C1 segment of cervical spinal cord (tissue), 14 donors: ENCODE measurements around the gene CIP2A.

Source experiments
- DNase-seq, 14 donors: peaks; one replicate each; lab custom pipeline; 2025; lab: John Stamatoyannopoulos, UW

CIP2A gene

GRCh38 chr3:108564564-108564963 is 24.7 kb downstream of the CIP2A start:
- no peak for DNase-seq

- DNase-seq: no peak
These were observed 26.7 kb downstream of the CIP2A start for GRCh38 chr3:108562565-108562964.

- no peak for DNase-seq
These were observed 33.2 kb downstream of the CIP2A start for GRCh38 chr3:108555966-108556581.

GRCh38 chr3:108554913-108555571 is 34.2 kb downstream of the CIP2A start:
- no peak for DNase-seq

- DNase-seq: no peak
These were observed 35.0 kb downstream of the CIP2A start for GRCh38 chr3:108554229-108554628.

- DNase-seq: peak in 1 of 14 donors; percentile 1
These were observed 36.7 kb downstream of the CIP2A start for GRCh38 chr3:108552267-108553159.

DNA sequence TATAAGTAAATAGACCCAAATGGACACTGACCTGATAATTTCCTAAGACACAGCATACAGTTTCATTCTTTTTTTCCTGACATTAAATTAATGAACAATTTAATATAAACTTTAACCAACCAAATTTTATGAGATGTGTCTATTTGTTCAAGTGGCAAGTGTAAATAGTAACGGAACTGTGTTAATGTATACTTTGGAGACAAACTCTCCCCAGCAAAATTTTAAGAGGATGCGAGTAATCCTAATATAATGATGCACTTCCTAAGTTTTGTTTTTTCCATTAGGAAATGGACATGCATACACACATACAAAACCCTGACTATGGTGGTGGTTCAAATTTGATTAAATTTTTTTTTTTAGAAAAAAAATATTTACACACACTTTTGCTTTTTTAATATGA is 40.4 kb downstream of the CIP2A start:
- no peak for DNase-seq

GRCh38 chr3:108548304-108548703 is 40.9 kb downstream of the CIP2A start:
- no peak for DNase-seq

GRCh38 chr3:108546692-108547091 is 42.5 kb downstream of the CIP2A start:
- DNase-seq: no peak

GRCh38 chr3:108546247-108546646 is 43.0 kb downstream of the CIP2A start:
- no peak for DNase-seq

DNA sequence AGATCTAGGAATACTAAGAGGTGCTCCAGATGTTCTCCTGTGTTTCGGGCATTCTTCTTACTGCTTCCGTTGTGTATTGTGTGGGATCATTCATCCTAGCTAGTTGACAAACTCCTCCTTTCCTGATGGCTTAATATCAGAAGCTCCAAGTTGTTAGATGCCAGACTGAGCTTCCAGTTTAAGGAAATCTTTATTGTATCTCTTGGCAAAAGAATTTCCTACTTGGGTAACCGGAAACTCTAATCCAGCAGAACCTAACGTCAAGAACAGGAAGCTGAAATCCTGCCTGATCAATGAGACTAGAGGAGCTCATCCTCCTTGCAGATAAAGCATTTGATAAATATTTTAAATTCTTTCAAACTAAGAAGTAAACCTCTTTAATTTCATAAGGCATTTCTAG is 51.2 kb downstream of the CIP2A start:
- DNase-seq: no peak

- no peak for DNase-seq
These were observed 60.6 kb downstream of the CIP2A start for GRCh38 chr3:108528459-108529252.

GRCh38 chr3:108527817-108528216 is 61.4 kb downstream of the CIP2A start:
- DNase-seq: no peak

- DNase-seq: no peak
These were observed 62.1 kb downstream of the CIP2A start for GRCh38 chr3:108527109-108527508.

GRCh38 chr3:108525971-108526370 is 63.3 kb downstream of the CIP2A start:
- DNase-seq: no peak

DNA sequence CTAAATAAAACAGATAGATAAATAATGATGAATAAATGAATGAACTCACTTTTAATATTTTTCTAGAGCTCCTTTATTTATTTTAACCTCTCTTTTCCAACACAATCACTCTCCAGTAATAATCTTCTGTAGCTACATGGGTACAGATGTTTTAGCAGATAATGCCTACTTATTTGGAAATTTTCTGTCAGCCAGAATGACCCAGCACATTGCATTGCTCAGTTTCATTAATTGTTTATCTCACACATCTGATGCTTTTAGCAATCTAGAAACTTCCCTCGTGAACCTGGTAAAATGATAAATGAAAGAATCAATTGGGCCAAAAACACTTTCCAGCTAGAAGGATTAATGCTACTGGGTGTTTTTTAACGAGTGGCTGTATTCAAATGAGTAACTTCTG is 64.0 kb downstream of the CIP2A start:
- DNase-seq: no peak

- no peak for DNase-seq
These were observed 64.7 kb downstream of the CIP2A start for GRCh38 chr3:108524537-108524936.

DNA sequence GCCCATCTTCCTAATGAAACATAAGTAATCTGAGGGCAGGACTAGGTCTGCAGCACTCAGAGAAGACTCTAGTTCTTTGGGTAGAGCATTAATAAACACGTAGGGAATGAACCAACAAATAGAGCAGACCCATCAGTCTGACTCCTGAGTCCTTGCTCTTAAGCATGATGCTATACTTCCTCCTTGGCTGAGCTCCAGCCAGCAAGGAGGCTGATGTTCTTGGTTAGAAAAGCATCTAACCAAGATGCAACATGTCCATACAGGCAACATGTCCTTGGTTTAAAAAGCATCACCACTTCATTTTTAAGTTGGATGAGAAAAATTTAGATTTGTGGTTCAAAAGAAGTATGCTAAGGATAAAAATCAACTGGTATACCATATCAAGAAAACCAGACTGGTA is 70.3 kb downstream of the CIP2A start:
- no peak for DNase-seq

DNA sequence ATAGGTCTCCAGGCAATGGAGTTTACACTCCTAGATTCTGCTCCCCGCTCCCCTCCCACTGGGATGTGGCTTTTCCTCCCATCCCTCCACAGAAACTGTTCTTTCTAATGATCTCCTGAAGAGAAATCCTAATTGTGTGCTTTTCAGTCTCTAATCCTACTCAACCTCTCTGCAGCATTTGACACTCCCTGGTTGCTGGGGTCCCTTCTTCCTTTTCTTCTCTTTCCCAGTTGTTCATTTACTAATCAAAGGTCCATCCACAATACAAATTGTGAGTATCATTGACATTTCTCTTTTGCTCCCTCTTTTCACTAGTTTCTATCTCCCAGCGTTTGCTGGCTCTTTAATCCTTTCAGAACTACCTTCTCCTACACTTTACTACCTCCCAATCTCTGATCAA is 72.4 kb downstream of the CIP2A start:
- DNase-seq: no peak

GRCh38 chr3:108513961-108514360 is 75.3 kb downstream of the CIP2A start:
- no peak for DNase-seq

DNA sequence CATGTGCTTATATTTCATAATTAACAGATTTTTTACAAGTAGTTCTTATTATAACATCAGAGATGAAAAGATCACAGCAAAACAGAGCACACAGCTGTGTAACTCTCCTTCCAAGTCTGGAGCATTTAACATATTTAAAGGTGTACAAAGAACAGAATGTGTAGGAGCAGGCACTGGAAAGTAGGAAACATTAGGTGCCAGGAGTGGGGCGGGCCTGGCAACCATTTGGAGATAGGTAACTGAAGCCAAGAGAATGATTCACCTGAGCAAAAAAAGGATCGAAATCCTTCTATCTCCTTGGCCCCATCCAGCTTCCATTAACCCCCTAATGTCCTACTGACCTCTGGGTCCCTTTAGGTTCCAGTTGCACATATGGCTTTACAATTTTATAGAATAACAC is 76.6 kb downstream of the CIP2A start:
- no peak for DNase-seq

- no peak for DNase-seq
These were observed 77.7 kb downstream of the CIP2A start for GRCh38 chr3:108511490-108511889.
